Activated naive CD8-positive, alpha-beta T cell treated with anti-CD3 and anti-CD28 coated beads, Interleukin-2, amount 50 U/mL, for 24 hours (primary cell): ENCODE results near the gene FBXO4.
"Not testable (repeated sequence)": the region's sequence is repeated elsewhere in the genome, so short reads cannot be mapped to it uniquely, and the experiment has no call there.

Source experiments
- ATAC-seq: fragments of 150-1000 bp; cut with Tn5 transposase; one replicate; pipeline ENCODE4 v1.10.0; 2021
- DNase-seq: peaks from one replicate; pipeline ENCODE4 v3.0.0; 2021
- H3K27ac Mint-ChIP-seq: one replicate; pipeline ENCODE4 v1.8.0; 2021; ENCODE audit warnings: mild to moderate bottlenecking, mixed read lengths
- H3K27me3 Mint-ChIP-seq: one replicate; pipeline ENCODE4 v1.8.0; 2021; ENCODE audit warnings: mixed read lengths
- H3K36me3 Mint-ChIP-seq: one replicate; pipeline ENCODE4 v1.8.0; 2021; ENCODE audit warnings: low read depth, mixed read lengths
- H3K4me1 Mint-ChIP-seq: one replicate; pipeline ENCODE4 v1.8.0; 2021; ENCODE audit warnings: mixed read lengths
- H3K4me3 Mint-ChIP-seq: one replicate; pipeline ENCODE4 v1.8.0; 2021; ENCODE audit warnings: mild to moderate bottlenecking, moderate library complexity, mixed read lengths
- H3K9me3 Mint-ChIP-seq: one replicate; pipeline ENCODE4 v1.8.0; 2021; ENCODE audit warnings: mixed read lengths

FBXO4 gene

DNA sequence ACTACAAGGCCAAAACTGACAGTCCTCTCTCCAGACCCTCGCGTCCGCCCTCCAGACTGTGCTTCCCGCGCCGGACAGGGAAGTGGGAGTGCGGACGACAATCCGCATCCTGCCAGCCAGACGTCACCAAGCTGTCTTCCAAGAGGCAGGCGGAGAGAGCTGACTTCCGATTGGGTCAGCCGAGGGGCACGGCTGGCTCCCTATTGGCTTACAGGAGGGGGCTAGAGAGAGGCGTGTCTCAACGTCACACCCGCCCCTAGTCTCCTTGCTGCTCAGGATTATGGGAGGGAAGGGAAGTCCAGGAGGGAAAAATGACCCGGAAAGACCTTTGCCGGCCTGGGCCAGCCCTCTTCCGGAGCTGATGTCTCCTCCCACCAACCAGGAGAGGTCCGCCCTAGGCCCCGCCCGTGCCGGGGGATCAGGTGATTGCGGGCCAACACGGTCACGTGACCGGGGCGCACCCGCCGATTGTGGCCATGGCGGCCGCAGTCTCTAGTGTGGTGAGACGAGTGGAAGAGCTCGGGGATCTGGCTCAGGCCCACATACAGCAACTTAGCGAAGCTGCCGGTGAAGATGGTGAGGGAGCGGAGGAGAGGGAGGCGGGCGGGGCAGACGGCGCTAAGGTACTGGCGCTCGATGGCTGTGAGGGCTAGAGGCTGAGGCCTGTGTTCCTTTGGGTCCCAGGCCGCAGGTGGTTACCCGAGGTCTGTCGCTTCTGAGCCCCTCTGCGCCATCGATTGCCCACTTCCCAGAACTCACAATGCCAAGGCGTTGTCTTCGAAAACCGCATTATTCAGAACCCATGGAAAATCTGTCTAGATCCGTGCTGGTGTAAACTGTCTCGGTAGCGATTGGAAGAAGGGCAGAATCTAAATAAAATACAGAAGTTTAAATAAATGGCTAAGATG, 20.9 kb upstream of the FBXO4 start, which contains the start of gene RIMOC1:
RIMOC1 (plus strand) TSS at position 453 of the 908 bp plus-strand sequence; CDS start at position 477, 24 bp downstream.
- Mint-ChIP-seq H3K4me3 (peak within 1 kb of the TSS; percentile 92), H3K27ac (peak within 1 kb of the TSS; percentile 99), H3K9me3 (no peaks in the 10 kb centered on the region), H3K27me3 (peaks cover 7% of the 10 kb centered on the region), H3K4me1 (peaks cover 51% of the 10 kb centered on the region), H3K36me3 (peaks cover 13% of the 10 kb centered on the region)
- ATAC-seq, result peak; percentile 99
- DNase-seq, result peak; percentile 98

DNA sequence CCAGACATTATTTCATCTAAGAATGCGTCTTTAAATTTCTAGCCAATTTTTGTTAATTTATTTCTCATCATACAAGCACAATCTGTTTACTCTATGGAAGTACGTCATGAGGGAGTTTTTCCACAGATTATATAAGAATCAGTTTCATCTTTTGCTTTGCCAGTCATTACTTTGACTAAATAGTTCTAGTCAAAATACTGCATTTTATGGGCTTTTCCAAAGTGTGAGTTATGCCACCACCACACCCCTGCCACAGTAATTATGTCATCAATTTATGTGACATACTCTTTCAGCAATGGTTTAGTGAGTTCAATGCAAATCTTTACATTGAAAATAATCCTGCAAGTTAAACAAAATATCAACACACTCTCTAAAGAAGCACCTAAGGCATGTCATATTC, 18.9 kb upstream of the FBXO4 start:
- Mint-ChIP-seq H3K4me3 (no peak overlapping the region), H3K4me1 (peaks cover 51% of the 10 kb centered on the region), H3K9me3 (no peaks in the 10 kb centered on the region), H3K27ac (no peak overlapping the region), H3K36me3 (peaks cover 28% of the 10 kb centered on the region), H3K27me3 (peaks cover 7% of the 10 kb centered on the region)
- ATAC-seq (no peak), DNase-seq (no peak)

DNA sequence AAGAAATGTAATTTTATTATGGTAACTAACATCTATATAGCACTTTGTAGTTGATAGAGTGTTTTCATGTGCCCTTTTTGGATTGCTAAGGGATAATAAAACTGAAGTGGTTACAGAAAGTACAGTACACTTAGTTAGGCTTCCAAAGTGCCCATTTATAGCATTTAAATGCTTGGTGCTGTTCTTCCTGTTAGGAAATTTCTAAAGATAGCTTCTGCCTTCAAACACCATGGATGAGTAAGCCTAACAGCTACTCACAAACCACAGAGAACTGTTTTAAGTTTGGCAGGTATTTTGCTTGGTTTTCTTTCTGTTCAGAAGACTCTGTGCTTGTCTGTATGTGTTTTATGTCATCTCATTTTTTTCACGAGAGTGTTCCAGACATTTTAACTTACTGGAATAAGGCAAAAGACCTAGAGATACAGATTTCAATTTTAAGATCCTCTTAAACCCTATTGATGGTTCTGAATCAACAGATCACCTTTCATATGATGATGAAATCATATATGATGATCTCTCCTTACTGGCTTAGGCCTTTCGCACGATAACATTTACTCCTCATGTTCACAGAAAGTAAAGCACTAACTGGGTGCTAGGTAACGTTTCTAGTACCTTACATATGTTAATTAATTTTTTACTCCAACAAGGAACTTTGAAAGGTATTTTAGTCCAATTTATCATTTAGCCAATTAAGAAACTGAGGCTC, 16.6 kb upstream of the FBXO4 start:
- H3K9me3 Mint-ChIP-seq, result no peaks in the 10 kb centered on the region
- no peak overlapping the region for H3K4me3 Mint-ChIP-seq
- H3K27me3 Mint-ChIP-seq, result peaks cover 3% of the 10 kb centered on the region
- H3K36me3 Mint-ChIP-seq, result peaks cover 45% of the 10 kb centered on the region
- peak overlapping the region; percentile 64 for H3K27ac Mint-ChIP-seq
- peaks cover 45% of the 10 kb centered on the region for H3K4me1 Mint-ChIP-seq
- ATAC-seq (no peak), DNase-seq (no peak)

DNA sequence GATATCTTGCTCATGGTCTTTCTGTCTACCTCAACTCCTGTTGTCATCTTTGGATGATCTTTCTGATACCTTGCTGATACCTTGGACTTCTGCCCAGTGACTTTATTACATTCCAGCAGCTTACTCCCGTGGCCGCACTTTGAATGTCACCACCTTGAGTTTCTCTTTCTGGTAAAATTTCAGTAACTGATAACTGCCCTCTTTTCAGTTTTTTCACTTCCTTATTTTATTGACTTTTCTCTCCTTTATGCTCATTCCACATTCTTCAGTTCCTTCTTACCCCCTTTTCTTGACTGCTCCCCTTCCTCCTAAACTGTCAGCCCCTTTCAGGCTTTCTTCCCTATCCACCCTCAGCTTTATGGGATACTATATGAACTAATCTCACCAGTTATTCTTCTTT, 7.0 kb upstream of the FBXO4 start:
- no peak for ATAC-seq
- H3K4me1 Mint-ChIP-seq, result peaks cover 12% of the 10 kb centered on the region
- no peak for DNase-seq
- H3K27me3 Mint-ChIP-seq, result no peaks in the 10 kb centered on the region
- no peaks in the 10 kb centered on the region for H3K9me3 Mint-ChIP-seq
- peaks cover 41% of the 10 kb centered on the region for H3K36me3 Mint-ChIP-seq
- no peak overlapping the region for H3K4me3 Mint-ChIP-seq
- H3K27ac Mint-ChIP-seq, result no peak overlapping the region

DNA sequence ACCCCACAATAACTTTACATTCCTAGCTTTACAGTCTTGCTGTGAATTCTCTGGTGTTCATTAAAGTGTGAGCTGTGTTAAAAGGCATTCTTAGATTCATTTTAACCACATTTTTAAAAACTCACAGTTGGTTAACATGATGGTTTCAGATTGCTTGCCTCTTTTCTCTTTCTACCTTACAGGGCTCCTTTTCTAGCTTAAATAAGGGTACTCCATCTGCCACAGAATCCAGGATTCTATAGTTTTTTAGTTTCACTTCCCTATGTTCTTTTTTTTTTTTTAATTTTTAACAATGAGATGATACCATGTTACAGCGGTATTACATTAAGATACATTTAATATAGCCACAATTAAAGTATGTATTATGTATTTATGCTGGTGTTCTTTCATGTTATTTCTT, 3.9 kb upstream of the FBXO4 start:
- Mint-ChIP-seq H3K27ac (peak overlapping the region; percentile 11), H3K4me3 (no peak overlapping the region), H3K36me3 (peaks cover 18% of the 10 kb centered on the region), H3K27me3 (no peaks in the 10 kb centered on the region), H3K4me1 (peaks cover 25% of the 10 kb centered on the region), H3K9me3 (no peaks in the 10 kb centered on the region)
- no peak for DNase-seq
- no peak for ATAC-seq

DNA sequence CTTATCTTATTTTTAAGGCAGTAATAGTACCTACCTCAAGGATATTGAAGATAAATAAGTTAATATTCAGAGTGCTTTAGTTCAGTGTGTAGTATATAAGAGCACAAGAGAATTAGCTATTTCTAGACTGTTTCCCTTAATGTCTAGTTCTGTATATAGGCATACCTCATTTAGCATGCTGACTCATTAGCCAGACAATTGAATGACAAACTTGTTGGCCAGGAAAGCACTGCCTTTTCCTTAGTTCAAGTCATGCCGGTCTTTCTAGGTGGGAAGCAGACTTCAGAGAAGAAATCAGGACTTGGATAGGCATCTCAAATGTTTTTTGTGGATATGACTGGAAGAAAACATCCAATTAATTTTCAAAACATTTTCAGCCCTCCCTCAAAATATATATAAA, 3.2 kb upstream of the FBXO4 start:
- DNase-seq (no peak), ATAC-seq (no peak)
- no peaks in the 10 kb centered on the region for H3K9me3 Mint-ChIP-seq
- H3K36me3 Mint-ChIP-seq, result peaks cover 17% of the 10 kb centered on the region
- no peak overlapping the region for H3K4me3 Mint-ChIP-seq
- peaks cover 32% of the 10 kb centered on the region for H3K4me1 Mint-ChIP-seq
- no peak overlapping the region for H3K27ac Mint-ChIP-seq
- no peaks in the 10 kb centered on the region for H3K27me3 Mint-ChIP-seq

DNA sequence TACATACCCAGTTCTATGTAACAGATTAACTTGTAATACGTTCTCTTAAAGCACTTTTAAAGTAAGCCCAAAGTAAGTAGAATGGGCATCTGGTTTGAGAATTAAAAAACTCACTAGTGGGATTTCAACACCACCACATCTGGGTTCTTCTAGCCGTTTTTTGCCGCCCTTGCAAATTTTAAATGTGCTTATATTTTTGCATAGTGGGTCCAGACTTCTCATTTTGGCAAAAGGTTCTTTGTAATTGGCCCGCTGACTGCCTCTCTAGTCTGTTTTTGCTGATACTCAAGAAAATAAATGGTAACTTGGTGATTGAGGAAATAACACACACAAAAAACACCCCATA, 582 bp upstream of the FBXO4 start:
- no peaks in the 10 kb centered on the region for H3K27me3 Mint-ChIP-seq
- H3K4me1 Mint-ChIP-seq, result peaks cover 34% of the 10 kb centered on the region
- peak overlapping the region; percentile 81 for H3K4me3 Mint-ChIP-seq
- peak overlapping the region; percentile 97 for H3K27ac Mint-ChIP-seq
- ATAC-seq, result no peak
- no peak for DNase-seq
- peaks cover 4% of the 10 kb centered on the region for H3K36me3 Mint-ChIP-seq
- no peaks in the 10 kb centered on the region for H3K9me3 Mint-ChIP-seq

DNA sequence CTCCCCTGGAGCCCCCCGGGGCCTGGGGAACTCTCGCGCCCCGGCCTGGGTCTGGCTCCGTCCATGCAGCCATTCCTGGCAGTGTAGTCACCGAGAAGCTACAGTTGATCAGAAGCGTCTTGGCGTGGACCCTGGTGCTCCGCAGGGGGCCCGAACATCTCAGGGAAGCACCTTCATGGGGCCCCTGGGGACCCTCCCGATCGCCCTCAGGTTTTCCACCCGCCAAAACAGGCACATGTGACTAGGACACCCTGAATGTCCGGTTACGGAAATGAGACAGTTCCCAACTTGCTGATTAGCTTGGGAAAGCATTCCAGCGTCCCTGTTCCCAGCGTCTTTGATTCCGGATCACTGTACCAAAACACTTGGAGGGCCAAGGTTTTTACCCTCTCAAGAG, 472 bp downstream of the FBXO4 start:
- Mint-ChIP-seq H3K4me1 (peaks cover 34% of the 10 kb centered on the region), H3K27ac (peak overlapping the region; percentile 97), H3K27me3 (no peaks in the 10 kb centered on the region), H3K4me3 (peak overlapping the region; percentile 81), H3K9me3 (no peaks in the 10 kb centered on the region), H3K36me3 (peaks cover 11% of the 10 kb centered on the region)
- ATAC-seq (peak; percentile 34), DNase-seq (peak; percentile 46)

DNA sequence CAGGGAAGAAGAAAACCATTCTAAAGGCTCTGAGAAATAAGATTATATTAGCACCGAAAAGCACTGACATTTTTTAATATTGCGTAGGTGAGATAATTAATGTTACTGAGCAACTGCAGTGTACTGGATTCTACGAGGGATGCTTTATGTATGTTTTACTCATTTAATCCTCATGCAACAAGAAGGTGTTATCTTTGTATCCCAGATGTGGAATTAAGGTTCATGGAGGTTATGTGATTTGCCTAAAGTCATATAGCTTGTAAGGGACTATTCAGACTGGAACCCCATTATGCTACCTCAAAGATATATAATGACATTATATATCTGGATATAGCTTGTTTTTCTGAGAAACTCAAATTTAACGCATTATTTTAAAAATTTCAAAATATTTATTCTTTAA, 2.5 kb downstream of the FBXO4 start:
- ATAC-seq (no peak), DNase-seq (no peak)
- Mint-ChIP-seq H3K9me3 (no peaks in the 10 kb centered on the region), H3K4me1 (peaks cover 29% of the 10 kb centered on the region), H3K27me3 (no peaks in the 10 kb centered on the region), H3K36me3 (peaks cover 21% of the 10 kb centered on the region), H3K4me3 (no peak overlapping the region), H3K27ac (no peak overlapping the region)

DNA sequence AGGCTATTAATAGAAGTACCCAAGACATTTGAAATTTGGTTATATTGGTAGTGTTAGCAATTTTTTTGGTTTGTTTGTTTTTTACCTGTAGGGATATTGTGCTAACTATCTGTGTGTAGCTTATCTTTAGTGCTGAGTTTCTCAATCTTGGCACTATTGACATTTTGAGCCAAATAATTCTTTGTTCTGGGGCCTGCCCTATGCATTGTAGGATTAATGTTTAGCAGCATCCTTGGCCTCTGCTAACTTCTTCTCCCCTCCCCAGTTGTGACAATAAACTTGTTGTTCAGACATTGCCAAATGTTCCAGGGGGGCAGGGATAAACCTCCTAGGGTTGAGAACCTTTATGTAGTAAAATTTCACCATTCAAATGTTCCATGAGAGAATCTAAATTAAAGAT, 4.0 kb downstream of the FBXO4 start:
- ATAC-seq, result no peak
- no peak overlapping the region for H3K4me3 Mint-ChIP-seq
- H3K4me1 Mint-ChIP-seq, result peaks cover 23% of the 10 kb centered on the region
- H3K27ac Mint-ChIP-seq, result no peak overlapping the region
- no peaks in the 10 kb centered on the region for H3K27me3 Mint-ChIP-seq
- DNase-seq, result no peak
- peaks cover 26% of the 10 kb centered on the region for H3K36me3 Mint-ChIP-seq
- H3K9me3 Mint-ChIP-seq, result no peaks in the 10 kb centered on the region

DNA sequence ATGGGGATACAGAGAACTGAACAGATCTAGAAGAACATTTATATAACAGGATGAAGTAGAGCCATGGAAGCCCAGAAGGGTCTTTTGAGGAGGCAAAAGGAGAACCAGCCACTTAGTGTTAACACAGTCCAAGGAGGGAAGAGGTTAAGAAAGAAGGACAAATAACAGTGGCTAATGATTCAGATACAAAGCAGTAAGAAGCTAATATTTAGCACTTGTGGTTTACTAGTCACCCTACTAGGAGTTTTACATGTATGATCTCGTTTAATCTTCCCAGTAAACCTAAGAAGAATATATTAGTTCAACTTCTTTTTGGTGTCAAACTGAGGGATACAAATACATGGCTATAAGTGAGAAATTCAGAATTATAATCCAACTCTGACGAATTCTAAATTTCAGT, 7.7 kb downstream of the FBXO4 start:
- H3K9me3 Mint-ChIP-seq, result no peaks in the 10 kb centered on the region

DNA sequence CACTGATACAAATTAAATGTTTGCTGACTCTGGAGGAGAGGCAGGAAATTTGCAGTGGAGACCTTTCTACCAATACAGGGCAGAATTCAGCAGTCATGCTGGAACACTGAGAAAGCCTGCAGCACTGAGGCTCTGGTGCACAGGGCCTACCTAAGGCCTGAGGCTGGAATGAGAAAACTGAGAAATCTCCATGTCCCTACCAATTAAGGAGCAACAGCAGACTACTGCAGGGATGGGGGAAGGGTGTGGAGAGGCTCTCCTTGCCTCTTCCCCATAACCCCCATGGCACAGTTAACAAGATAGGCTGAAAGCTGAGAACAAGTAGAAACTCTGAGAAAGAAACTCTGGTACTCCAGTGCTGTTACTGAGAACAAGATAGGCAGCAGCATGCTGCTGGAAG, 10.5 kb downstream of the FBXO4 start:
- DNase-seq, result no peak
- Mint-ChIP-seq H3K4me1 (no peaks in the 10 kb centered on the region), H3K36me3 (peaks cover 28% of the 10 kb centered on the region), H3K9me3 (no peaks in the 10 kb centered on the region), H3K4me3 (no peak overlapping the region), H3K27ac (no peak overlapping the region), H3K27me3 (no peaks in the 10 kb centered on the region)
- no peak for ATAC-seq

More for the DNA sequence above, 7.7 kb downstream of the FBXO4 start:
- Mint-ChIP-seq H3K4me3 (no peak overlapping the region), H3K27ac (no peak overlapping the region), H3K27me3 (no peaks in the 10 kb centered on the region), H3K36me3 (peaks cover 30% of the 10 kb centered on the region), H3K4me1 (no peaks in the 10 kb centered on the region)
- no peak for ATAC-seq
- no peak for DNase-seq

DNA sequence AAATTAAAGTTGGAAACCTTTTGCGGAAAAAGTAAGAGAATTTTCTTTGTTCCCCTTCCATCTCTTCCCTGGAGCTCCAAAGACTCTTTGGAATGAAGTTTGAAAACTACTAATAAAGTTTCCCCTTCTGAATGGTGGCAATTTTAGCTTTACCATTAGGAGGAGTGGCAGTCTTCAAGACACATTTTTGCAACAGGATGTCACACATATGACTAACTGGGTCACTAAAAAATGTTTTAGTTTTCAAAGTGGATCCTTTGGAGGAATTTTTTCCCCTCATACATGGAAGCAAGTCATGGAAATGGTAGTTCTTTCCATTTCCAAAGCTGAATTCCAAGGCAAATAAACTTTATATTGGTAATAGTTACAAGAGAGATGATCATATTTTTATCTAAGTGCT, 15.6 kb downstream of the FBXO4 start:
- H3K4me3 Mint-ChIP-seq, result no peak overlapping the region
- ATAC-seq, result no peak
- DNase-seq, result no peak
- no peak overlapping the region for H3K27ac Mint-ChIP-seq
- no peaks in the 10 kb centered on the region for H3K9me3 Mint-ChIP-seq
- H3K4me1 Mint-ChIP-seq, result no peaks in the 10 kb centered on the region
- H3K36me3 Mint-ChIP-seq, result peaks cover 15% of the 10 kb centered on the region
- no peaks in the 10 kb centered on the region for H3K27me3 Mint-ChIP-seq

DNA sequence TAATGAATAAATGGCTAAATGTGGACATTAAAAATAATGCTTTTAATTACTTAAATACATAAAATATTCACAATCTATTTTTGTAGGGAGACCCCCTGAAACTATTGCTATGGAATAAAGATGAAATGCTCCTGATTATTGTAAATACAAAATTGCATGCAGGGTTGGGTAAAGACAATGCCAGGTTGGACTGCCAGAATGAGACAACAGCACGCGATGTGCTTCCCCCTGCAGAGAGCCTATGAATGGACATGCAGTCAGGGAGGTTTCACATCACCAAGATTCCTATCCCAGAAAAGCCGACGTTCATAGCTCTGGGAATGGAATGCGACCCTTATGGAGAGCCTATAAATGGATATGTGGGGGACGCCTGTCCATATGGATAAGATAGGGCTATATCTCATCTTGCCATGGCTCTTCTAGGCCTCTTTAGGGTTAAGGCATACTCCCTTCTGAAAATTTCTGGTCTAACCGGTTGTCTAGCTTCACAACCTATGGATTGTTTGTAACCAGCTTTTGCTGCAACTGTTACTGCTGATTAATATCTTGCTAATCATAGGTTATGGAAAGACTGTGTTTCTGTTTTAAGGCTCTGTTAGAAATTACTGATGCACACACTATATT, 20.4 kb downstream of the FBXO4 start:
- not testable (repeated sequence) for H3K4me3 Mint-ChIP-seq, H3K27ac Mint-ChIP-seq, H3K4me1 Mint-ChIP-seq, H3K9me3 Mint-ChIP-seq, ATAC-seq, DNase-seq, H3K27me3 Mint-ChIP-seq, H3K36me3 Mint-ChIP-seq

DNA sequence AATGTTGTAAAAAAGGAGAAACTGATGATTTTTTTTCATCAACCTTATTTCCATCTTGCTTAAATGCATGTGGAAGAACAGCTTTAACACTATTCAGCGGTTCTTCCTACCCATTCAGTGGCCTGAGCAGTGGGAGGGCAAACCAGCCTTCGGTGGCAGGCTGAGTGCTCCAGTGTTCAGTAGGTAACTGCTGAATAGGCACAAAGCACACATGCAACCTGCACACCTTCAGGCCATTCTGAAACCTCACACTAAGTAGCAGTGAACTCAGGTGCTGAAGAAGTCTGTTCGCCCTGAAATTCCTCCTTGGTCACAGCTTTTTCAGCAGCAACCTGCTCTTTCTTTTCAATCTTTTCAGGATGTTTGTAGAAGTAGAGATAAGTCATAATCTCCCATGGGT, 26.1 kb downstream of the FBXO4 start:
- Mint-ChIP-seq H3K27me3 (peaks cover 3% of the 10 kb centered on the region), H3K27ac (no peak overlapping the region), H3K4me1 (no peaks in the 10 kb centered on the region), H3K4me3 (no peak overlapping the region), H3K36me3 (no peaks in the 10 kb centered on the region), H3K9me3 (peaks cover 4% of the 10 kb centered on the region)
- ATAC-seq (no peak), DNase-seq (no peak)
